HepG2 (cell line): ENCODE data around the gene RBM6. TPM values are rescaled to one million over a fixed set of nuclear protein-coding genes. Genes with fewer than 3 reads are reported as not detected.

Experiments
- ATAC-seq: fragments of 200-7000 bp; cut with Tn5 transposase; 3 replicates; pipeline ENCODE4 v1.9.1; 2020; ENCODE audit warnings: mild to moderate bottlenecking, moderate library complexity
- BruUV-seq: library from RNA; stranded (reverse); fragments of 400-500 nt; replicated peaks from 2 replicates; lab custom pipeline; 2021; lab: Mats Ljungman, UMichigan
- CTCF ChIA-PET: fragments of 300-600 bp; formaldehyde crosslinking; extraction: SDS; loops from one replicate; lab custom pipeline; 2021; ENCODE audit warnings: low total read pairs, inconsistent platforms, low intra/inter-chr PET ratio; lab: Yijun Ruan, JAX
- POLR2A ChIA-PET: fragments of 350-600 bp; sonication (Branson Sonifier 250); formaldehyde crosslinking; loops from one replicate; lab custom pipeline; 2020; ENCODE audit warnings: antibody characterized with exemption, inconsistent platforms; lab: Yijun Ruan, JAX
- DNase-seq: peaks from one replicate; pipeline ENCODE4 v3.0.0-alpha.2; 2015; ENCODE audit warnings: low spot score
- FAIRE-seq: peaks from 3 replicates; lab custom pipeline; 2011; peaks lifted over from hg19 to GRCh38; lab: Jason Lieb, UNC
- H2AFZ ChIP-seq: one replicate; pipeline ENCODE4 v1.6.1; 2011; ENCODE audit warnings: low read length, inconsistent platforms
- H3K27ac ChIP-seq: fragments of 300-600 bp; 3 replicates; pipeline ENCODE4 v1.8.0; 2011; ENCODE audit warnings: mixed run types, mild to moderate bottlenecking, mixed read lengths, low read length, inconsistent platforms; ENCODE audit not compliant: insufficient read depth; ENCODE audit errors: extremely low read length
- H3K27me3 ChIP-seq, 2 experiments: fragments of 200-600 bp in 1 of 2; 2 replicates in 1 of 2; 3 replicates in 1 of 2; pipeline versions ENCODE4 v1.6.0 to v1.8.0; 2011; ENCODE audit warnings: low read length in 2 of 2, mild to moderate bottlenecking in 2 of 2, moderate library complexity in 2 of 2, inconsistent platforms in 1 of 2; ENCODE audit not compliant: insufficient read depth in 2 of 2, control insufficient read depth in 1 of 2
- H3K36me3 ChIP-seq, 2 experiments: fragments of 200-600 bp in 1 of 2; replicated peaks in 1 of 2; 2 replicates in 1 of 2; 3 replicates in 1 of 2; pipeline versions ENCODE4 v1.5.1 to v1.8.0; 2011; ENCODE audit warnings: low read length in 2 of 2, inconsistent platforms in 1 of 2; ENCODE audit not compliant: insufficient read depth in 2 of 2, control insufficient read depth in 1 of 2
- H3K4me1 ChIP-seq: 2 replicates; pipeline ENCODE4 v1.5.1; 2012; ENCODE audit warnings: low read length, inconsistent platforms; ENCODE audit not compliant: insufficient read depth
- H3K4me2 ChIP-seq: 2 replicates; pipeline ENCODE4 v1.6.0; 2011; ENCODE audit warnings: low read depth, low read length, inconsistent platforms
- H3K4me3 ChIP-seq, 3 experiments: fragments of 200-600 bp in 1 of 3; sonication (generic), shearing (Covaris generic) in 1 of 3; replicated peaks in 1 of 3; 2 replicates each; pipeline ENCODE4 v1.5.1; 2011 to 2016; ENCODE audit warnings: low read length in 3 of 3, inconsistent platforms in 2 of 3, low read depth in 2 of 3, mild to moderate bottlenecking in 2 of 3, control low read depth in 1 of 3, mixed read lengths in 1 of 3; ENCODE audit not compliant: insufficient read depth in 1 of 3
- H3K79me2 ChIP-seq: one replicate; pipeline ENCODE4 v1.6.1; 2011; ENCODE audit warnings: low read length, inconsistent platforms; ENCODE audit not compliant: insufficient read depth
- H3K9ac ChIP-seq: 2 replicates; pipeline ENCODE4 v1.6.0; 2011; ENCODE audit warnings: mild to moderate bottlenecking, low read depth, low read length, inconsistent platforms; ENCODE audit not compliant: insufficient read depth
- H3K9me3 ChIP-seq: 2 replicates; pipeline ENCODE4 v1.5.1; 2012; ENCODE audit warnings: mild to moderate bottlenecking, low read length
- H4K20me1 ChIP-seq: 2 replicates; pipeline ENCODE4 v1.6.0; 2011; ENCODE audit warnings: inconsistent platforms, mild to moderate bottlenecking, low read length, moderate library complexity; ENCODE audit not compliant: insufficient read depth
- FOXK1 ChIP-seq: sonication (generic); formaldehyde crosslinking; IDR thresholded peaks from 2 replicates; pipeline ENCODE4 v1.4.0; 2020; ENCODE audit warnings: low read depth, missing genetic modification reagents, borderline replicate concordance
- MIER2 ChIP-seq: IDR thresholded peaks from 2 replicates; pipeline ENCODE4 v1.6.1; 2016; ENCODE audit warnings: missing biosample characterization, missing genetic modification reagents
- MYPOP ChIP-seq: sonication (generic); formaldehyde crosslinking; IDR thresholded peaks from 2 replicates; pipeline ENCODE4 v1.8.1; 2023; ENCODE audit warnings: mild to moderate bottlenecking, moderate library complexity, missing genetic modification reagents
- NR2F2 ChIP-seq: IDR thresholded peaks from 2 replicates; pipeline ENCODE4 v1.6.1; 2012; ENCODE audit warnings: low read depth, inconsistent platforms, borderline replicate concordance
- TARDBP ChIP-seq: sonication (generic); formaldehyde crosslinking; IDR thresholded peaks from 2 replicates; pipeline ENCODE4 v1.8.0; 2022; ENCODE audit warnings: mild to moderate bottlenecking, missing genetic modification reagents
- ZBTB46 ChIP-seq: sonication (generic); formaldehyde crosslinking; IDR thresholded peaks from 2 replicates; pipeline ENCODE4 v1.4.0; 2020; ENCODE audit warnings: mild to moderate bottlenecking, missing genetic modification reagents, borderline replicate concordance
- ZNF121 ChIP-seq: sonication (generic); formaldehyde crosslinking; IDR thresholded peaks from 2 replicates; pipeline ENCODE4 v1.5.0; 2020; ENCODE audit warnings: mild to moderate bottlenecking, missing genetic modification reagents
- ZNF547 ChIP-seq: sonication (generic); formaldehyde crosslinking; IDR thresholded peaks from 2 replicates; pipeline ENCODE4 v1.5.1; 2020; ENCODE audit warnings: mild to moderate bottlenecking, missing genetic modification reagents
- WGBS: methylation state at CpG from one replicate; pipeline ENCODE4 v1.1.6; 2017; ENCODE audit warnings: low lambda C conversion rate; 5-methylcytosine and 5-hydroxymethylcytosine counted together
- in situ Hi-C: cut with HindIII; loops from 2 replicates; pipeline ENCODE4 v1.10.0; 2017; ENCODE audit warnings: low pct_unique_long_range_greater_than_20kb; ENCODE audit not compliant: extremely low pct_ligation_motif_present
- intact Hi-C: fragments of 100-400 bp; cut with micrococcal nuclease; formaldehyde crosslinking; loops from one replicate; pipeline ENCODE4 v1.10.0; 2022; ENCODE audit not compliant: unreplicated experiment
- polyA plus RNA-seq, 8 experiments: library from polyadenylated mRNA; depleted of rRNA in 3 of 8; stranded (reverse) in 7 of 8; unstranded in 1 of 8; fragments of >200 nt; fragmentation: Illumina TruSeq in 4 of 8; extraction: Trizol in 4 of 8; gene quantifications; 2 replicates each; pipeline versions ENCODE4 v1.2.1 to v1.2.3, GENCODE V29; 2011 to 2016; ENCODE audit warnings: low read depth in 4 of 8, missing spikeins in 1 of 8, mixed read lengths in 1 of 8; ENCODE audit not compliant: insufficient read depth in 1 of 8
- total RNA-seq, 5 experiments: library from RNA; depleted of rRNA; stranded (reverse); fragments of >200 nt; fragmentation: Illumina TruSeq; extraction: Trizol; gene quantifications; 2 replicates each; pipeline ENCODE4 v1.2.3, GENCODE V29; 2016; ENCODE audit warnings: low read depth in 1 of 5

RBM6 gene
- total and polyA plus RNA-seq, 2 of the 13 experiments (the other 11 are each of a cell fraction or from before 2014, with no cell fraction given) = 72.7 to 86.1 TPM

- peak; percentile 18; the same call in 1 of the 2 replicates for TF ChIP-seq MYPOP (CRISPR knock-in tag)
- no peak for TF ChIP-seq ZBTB46 (CRISPR knock-in tag)
- TF ChIP-seq ZNF547 (CRISPR knock-in tag) = no peak
- TF ChIP-seq ZNF121 (CRISPR knock-in tag) = no peak
- 0 out of 2 replicates have a peak, but pooled peaks have one; percentile 8 for TF ChIP-seq NR2F2
- no peak for TF ChIP-seq TARDBP (CRISPR knock-in tag)
- no peak for TF ChIP-seq MIER2 (CRISPR knock-in tag)
- TF ChIP-seq, all 625 proteins: peak for 4
Observed at GRCh38 chr3:49940667-49941249, 808 bp downstream of the RBM6 start (continued).

- H3K9me3 ChIP-seq = no peaks in the 10 kb centered on the region
- peaks cover 26% of the 10 kb centered on the region for H3K4me1 ChIP-seq
- no peak for FAIRE-seq
- H3K27me3 ChIP-seq = peaks cover 0 to 2% of the 10 kb centered on the region in 2 experiments; a peak in 2 of 5 replicates
- WGBS = 88% methylated on average over 2 of the region's 2 CpGs
- H3K27ac ChIP-seq = no peak overlapping the region
- no peak for DNase-seq
- ChIA-PET POLR2A (no interaction called here), CTCF (no interaction called here)
- H3K9ac ChIP-seq = no peak overlapping the region
- no peak for ATAC-seq
- no peak overlapping the region for H2AFZ ChIP-seq
- no peak overlapping the region for H3K4me3 ChIP-seq
- H3K79me2 ChIP-seq = peaks cover 62% of the 10 kb centered on the region
- in situ Hi-C loops (no loop called here), intact Hi-C loops (no loop called here)
- no TSS peak for BruUV-seq
- peak; percentile 17; the same call in 1 of the 2 replicates for TF ChIP-seq ZNF121 (CRISPR knock-in tag)
- TF ChIP-seq FOXK1 = no peak
- H3K36me3 ChIP-seq = peaks cover 0 to 2% of the 10 kb centered on the region in 2 experiments; a peak in 2 of 5 replicates
- peaks cover 17% of the 10 kb centered on the region for H4K20me1 ChIP-seq
- H3K4me2 ChIP-seq = no peak overlapping the region
Observed at GRCh38 chr3:49942651-49943050, 2.7 kb downstream of the RBM6 start.
